GM18517 (cell line): Measurements from ENCODE around the gene DUSP3.

Experiments
- ATAC-seq: cut with Tn5 transposase; IDR thresholded peaks from one replicate; pipeline ENCODE4 v1.9.1; 2021; ENCODE audit warnings: mild to moderate bottlenecking, moderate library complexity; ENCODE audit not compliant: unreplicated experiment

Gene DUSP3

GRCh38 chr17:43769859-43770258 is 8.9 kb downstream of the DUSP3 start:
- ATAC-seq, result no peak

DNA sequence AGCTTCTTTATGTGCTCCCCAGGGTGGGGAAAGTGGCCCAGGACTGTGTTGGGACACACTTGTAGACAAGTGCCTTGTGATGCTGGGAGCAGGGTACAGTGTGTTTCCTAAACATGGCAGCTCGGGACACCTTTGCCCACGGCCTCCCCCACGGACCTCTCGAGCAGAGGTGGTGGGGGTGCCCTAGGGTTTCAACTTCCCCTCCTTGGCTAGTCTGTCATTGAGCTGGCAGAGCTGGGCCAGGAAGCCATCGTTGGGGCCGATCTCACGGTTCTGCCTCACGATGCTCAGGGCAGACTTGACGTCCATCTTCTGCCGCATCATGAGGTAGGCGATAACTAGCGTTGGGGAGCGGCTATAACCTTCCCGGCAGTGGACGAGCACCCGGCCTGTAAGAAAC is 9.4 kb downstream of the DUSP3 start:
- ATAC-seq, result no peak

DNA sequence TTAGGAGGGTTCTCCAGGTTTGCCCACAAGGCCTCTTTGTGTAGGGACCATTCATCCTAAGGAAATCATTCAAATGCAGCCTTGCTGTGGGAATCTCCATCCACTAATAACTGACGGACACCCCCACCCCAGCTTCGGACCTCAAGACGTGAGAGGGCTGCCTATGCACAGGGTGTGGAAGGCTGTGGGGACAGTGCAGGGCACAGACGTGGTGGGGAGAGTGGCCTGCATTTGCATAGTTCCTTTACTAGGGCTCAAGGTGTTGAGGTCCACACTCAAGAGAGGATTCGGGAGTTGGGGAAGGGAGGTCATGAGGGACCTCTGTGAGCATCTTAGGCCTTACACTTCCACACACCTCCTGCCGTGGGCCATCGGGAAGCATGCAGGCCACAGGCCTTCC is 9.8 kb downstream of the DUSP3 start:
- no peak for ATAC-seq

- no peak for ATAC-seq
Measured at GRCh38 chr17:43768382-43768781, 10.4 kb downstream of the DUSP3 start.

GRCh38 chr17:43767713-43768059 is 11.1 kb downstream of the DUSP3 start:
- ATAC-seq, result no peak

DNA sequence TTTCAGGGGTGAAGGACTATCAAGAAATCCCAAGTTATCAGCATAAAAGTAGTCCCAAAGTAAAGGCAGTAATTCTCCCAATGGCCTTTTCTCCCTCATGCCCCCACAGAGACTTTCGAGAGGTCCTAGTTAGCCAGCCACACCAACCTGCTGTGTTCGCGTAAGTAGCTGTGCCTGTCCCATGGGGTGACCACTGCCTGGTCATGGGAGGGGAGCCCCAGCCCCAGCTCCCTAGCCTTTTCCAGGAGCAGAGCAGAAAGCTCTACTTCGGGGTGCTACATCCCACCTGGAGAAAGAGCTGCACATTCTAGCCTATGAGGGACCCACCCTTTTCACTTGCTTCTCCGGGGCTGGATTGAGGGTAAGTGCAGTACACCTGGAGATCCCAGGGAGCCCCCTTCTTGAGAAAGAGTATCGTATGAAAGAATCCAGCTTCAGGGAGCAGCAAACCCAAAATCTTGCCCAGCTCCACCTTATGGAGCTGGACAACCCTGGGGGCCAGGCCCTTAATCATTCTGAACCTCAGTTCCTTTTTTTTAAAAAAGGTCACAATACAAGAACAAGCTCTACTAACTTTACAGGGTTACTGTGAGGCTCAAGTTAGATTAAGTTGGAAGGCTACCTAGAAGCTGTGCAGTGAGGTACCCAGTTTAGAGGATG is 11.6 kb downstream of the DUSP3 start:
- no peak for ATAC-seq

GRCh38 chr17:43766413-43767052 is 12.2 kb downstream of the DUSP3 start:
- no peak for ATAC-seq

GRCh38 chr17:43760254-43760852 is 18.4 kb downstream of the DUSP3 start:
- ATAC-seq, result no peak

- no peak for ATAC-seq
Measured at GRCh38 chr17:43759836-43760235, 18.9 kb downstream of the DUSP3 start.

- no peak for ATAC-seq
Measured at GRCh38 chr17:43758497-43759174, 20.1 kb downstream of the DUSP3 start, which contains the start of gene SOST. Gene SOST, minus strand, starts transcription at chr17:43758791. Its CDS starts 50 bp downstream, at chr17:43758741.

GRCh38 chr17:43758086-43758485 is 20.7 kb downstream of the DUSP3 start:
- no peak for ATAC-seq

DNA sequence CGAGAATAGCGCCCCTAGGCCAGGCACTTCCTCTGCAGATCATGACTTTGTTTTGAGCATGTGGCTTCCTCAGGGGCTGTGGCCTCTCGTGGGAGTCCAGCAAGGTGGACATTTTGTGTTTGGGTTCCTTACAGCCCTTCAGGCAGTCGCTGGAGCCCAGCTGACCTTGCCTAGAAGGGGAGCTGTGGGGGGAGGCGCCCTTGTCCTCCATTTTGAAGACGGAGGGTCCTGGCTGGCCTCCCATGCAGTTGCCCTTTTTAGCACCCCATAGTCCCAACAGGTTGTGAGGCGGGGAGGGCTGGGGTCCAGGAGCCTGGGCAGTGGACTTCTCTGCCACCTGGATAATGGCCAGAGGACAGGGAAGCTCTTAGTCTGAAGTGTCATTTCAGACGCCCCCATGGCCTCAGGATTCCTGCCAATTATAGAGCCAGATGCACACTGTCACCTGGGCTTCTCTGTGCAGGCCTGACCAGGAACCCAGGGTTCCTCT is 21.6 kb downstream of the DUSP3 start:
- ATAC-seq, result no peak

DNA sequence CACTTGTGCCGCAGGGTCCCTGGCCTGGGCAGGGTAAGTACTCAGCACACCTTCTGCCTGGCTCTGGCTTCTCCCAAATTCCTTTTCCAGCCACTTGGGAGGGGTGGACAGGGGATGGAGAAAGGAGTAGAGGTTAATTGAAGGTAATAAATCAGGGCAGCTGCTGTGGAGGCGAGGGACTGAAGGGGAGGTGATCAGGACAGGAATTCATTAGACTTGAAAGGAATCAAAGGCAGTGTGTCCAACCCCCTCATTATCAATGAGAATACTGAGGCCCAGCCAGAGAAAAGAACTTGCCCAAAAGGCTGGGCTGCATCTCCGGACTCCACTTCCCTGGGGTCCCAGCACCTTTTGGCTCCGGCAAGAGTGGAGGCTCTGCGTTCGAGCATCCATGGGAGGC is 22.6 kb downstream of the DUSP3 start:
- no peak for ATAC-seq

DNA sequence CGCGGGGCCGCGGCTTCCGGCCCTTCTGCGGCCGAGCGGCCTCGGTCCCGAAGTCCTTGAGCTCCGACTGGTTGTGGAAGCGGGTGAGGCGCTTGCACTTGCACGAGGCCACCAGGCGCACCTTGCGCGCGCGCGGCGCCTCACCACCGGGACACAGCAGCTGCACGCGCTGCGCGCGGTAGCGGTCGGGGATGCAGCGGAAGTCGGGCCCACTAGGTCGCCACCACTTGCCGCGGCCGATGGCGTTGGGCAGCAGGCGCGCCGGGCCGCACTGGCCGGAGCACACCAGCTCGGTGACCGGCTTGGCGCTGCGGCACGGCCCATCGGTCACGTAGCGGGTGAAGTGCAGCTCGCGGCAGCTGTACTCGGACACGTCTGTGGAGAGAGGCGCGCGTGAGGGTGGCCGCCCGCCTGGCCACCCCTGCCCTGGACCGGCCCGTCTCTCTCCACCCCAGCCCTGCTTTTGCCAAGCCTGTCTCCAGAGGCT is 23.3 kb downstream of the DUSP3 start:
- ATAC-seq, result no peak

GRCh38 chr17:43754947-43755346 is 23.8 kb downstream of the DUSP3 start:
- no peak for ATAC-seq

DNA sequence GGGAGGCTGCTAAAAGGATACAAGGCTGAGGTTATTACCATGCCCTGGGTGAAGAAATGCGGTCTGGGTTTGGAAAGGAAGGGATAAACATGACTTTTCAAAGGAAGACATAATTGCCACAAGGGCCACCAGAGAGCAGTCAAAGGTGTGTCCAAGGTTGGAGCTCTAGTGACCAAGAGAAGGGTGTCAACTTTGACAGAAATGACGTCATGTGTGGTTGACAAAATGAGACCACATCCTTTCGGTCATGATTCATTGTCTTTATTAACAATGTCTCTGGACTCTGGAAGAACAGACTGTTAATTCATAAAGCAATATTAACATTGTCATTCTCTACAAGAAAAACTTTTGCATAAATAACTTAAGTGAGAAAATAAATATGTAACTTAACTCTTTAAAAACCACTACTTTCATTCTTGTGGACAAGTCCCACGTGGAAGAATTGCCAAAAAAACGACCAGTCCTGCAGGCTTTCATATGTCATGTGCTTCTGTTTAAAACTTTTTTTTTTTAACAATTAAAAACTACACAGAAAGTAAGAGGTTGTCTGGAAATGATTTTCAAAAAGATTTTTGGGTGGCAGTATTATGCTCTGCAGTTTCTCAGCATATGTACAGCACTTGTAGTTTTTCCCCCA is 25.2 kb downstream of the DUSP3 start:
- ATAC-seq, result no peak

DNA sequence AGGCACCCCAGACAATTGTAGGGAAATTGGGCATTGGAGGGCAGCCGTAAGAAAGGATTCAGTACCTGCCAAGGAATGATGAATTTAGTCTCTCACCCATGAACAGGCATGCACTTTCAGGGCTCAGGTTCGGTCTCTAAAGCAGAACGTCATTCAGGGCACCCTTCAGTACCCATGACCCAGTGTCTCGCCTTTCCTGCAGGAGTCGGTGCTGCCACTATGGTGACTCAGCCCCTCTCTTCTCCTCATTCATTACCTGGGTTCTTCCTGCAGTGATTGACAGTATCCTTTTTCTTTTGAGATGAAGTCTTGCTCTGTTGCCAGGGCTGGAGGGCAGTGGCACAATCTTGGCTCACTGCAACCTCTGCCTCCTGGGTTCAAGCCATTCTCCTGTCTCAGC is 28.6 kb downstream of the DUSP3 start:
- no peak for ATAC-seq

DNA sequence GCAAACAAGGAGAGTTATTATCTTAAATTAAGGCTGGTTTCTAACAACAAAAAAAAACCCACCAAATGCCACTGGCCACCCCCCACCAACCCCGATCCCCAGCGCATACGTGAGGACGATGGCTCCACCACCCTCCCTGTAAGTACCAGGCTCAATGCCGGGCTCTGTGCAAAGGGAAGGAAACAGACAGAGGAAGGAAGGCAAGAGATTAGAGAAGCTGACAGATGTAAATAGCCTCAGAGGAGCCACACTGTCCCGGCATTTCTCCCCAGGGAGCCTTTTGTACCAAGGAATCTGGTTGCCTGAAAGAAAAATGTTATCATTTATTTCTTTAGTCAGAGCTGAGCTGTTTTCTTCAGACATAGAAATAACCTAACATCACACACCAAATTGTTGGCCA is 33.2 kb downstream of the DUSP3 start:
- ATAC-seq, result no peak

DNA sequence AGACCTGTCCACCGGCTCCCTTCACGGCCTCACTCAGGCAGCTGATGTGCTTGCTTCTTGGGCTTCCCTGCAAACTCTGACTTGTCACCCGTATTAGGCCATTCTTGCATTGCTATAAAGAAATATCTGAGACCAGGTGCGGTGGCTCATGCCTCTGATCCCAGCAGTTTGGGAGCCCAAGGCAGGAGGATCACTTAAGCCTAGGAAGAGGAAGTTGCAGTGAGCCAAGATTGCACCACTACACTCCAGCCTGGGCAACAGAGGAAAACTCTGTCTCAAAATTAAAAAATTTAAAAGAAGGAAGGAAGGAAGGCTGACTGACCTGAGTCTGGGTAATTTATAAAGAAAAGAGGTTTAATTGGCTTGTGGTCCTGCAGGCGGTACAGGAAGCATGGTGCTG is 37.1 kb downstream of the DUSP3 start:
- ATAC-seq, result no peak

- ATAC-seq, result no peak
Measured at GRCh38 chr17:43740541-43740940, 38.2 kb downstream of the DUSP3 start.

DNA sequence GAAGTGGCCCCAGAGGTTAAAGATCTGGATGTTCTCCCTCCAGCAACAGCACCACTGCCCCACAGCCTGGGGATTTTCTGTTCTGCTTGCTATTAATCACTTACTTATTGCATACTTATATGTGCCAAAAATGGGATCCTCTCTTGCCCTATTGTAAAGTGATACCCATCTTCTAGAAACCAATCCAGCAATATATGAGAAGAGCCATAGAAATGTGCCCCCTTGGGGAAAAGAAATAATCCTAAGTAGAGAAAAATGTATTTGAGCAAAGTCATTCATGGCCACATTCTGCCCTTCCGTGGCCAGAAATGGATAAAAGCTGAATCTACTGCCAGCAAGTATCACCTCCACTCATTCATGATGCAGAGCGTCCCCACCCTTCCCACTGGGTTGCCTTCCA is 41.1 kb downstream of the DUSP3 start:
- ATAC-seq, result no peak
